Left renal cortex interstitium (tissue), 4 donors: ENCODE data around the gene FGD2. TPM values are rescaled to one million over a fixed set of nuclear protein-coding genes. Genes with fewer than 3 reads are reported as not detected.
A peak's percentile ranks its signal among the peaks of the same experiment; 100 is the strongest.
"Not testable (repeated sequence)": the region's sequence is repeated elsewhere in the genome, so short reads cannot be mapped to it uniquely, and the experiment has no call there.

Experiments
- DNase-seq, 4 donors: peaks; one replicate each; pipeline ENCODE4 v3.0.0-alpha.2; 2013; ENCODE audit warnings: low read depth in 4 of 4, low spot score in 2 of 4, missing footprints in 1 of 4
- polyA plus RNA-seq, 4 donors: library from polyadenylated mRNA; unstranded; fragments of 120-200 nt; gene quantifications; one replicate each; pipeline ENCODE4 v1.2.1, GENCODE V29; 2013; ENCODE audit not compliant: insufficient read length in 4 of 4

FGD2 gene
- polyA plus RNA-seq, 4 donors: 1.7 to 4.4 (median 2.0) TPM

- DNase-seq: no peak
Observed at GRCh38 chr6:37054580-37054979, 49.1 kb downstream of the FGD2 start.

GRCh38 chr6:37056112-37056403, 50.6 kb downstream of the FGD2 start:
- no peak for DNase-seq

GRCh38 chr6:37056439-37057127, 51.1 kb downstream of the FGD2 start:
- DNase-seq: no peak

- no peak for DNase-seq
Observed at GRCh38 chr6:37057128-37057471, 51.6 kb downstream of the FGD2 start.

- DNase-seq: no peak
Observed at GRCh38 chr6:37057678-37058077, 52.2 kb downstream of the FGD2 start.

GRCh38 chr6:37058084-37058586, 52.7 kb downstream of the FGD2 start:
- no peak for DNase-seq

- not testable (repeated sequence) for DNase-seq
Observed at GRCh38 chr6:37058984-37059343, 53.5 kb downstream of the FGD2 start.

- peak in 1 of 4 donors; percentile 51 for DNase-seq
Observed at GRCh38 chr6:37059344-37060194, 54.1 kb downstream of the FGD2 start.

- no peak for DNase-seq
Observed at GRCh38 chr6:37060195-37060559, 54.7 kb downstream of the FGD2 start.

GRCh38 chr6:37061157-37061804, 55.8 kb downstream of the FGD2 start:
- DNase-seq: no peak

- no peak for DNase-seq
Observed at GRCh38 chr6:37062424-37062823, 57.0 kb downstream of the FGD2 start.

GRCh38 chr6:37068356-37069270, 63.2 kb downstream of the FGD2 start:
- DNase-seq: no peak

- DNase-seq: no peak
Observed at GRCh38 chr6:37069639-37070038, 64.2 kb downstream of the FGD2 start.

GRCh38 chr6:37072526-37072925, 67.1 kb downstream of the FGD2 start:
- no peak for DNase-seq

- DNase-seq: no peak
Observed at GRCh38 chr6:37074053-37074827, 68.8 kb downstream of the FGD2 start.

- DNase-seq: no peak
Observed at GRCh38 chr6:37077191-37077904, 71.9 kb downstream of the FGD2 start.

- peak in 1 of 4 donors; percentile 40 for DNase-seq
Observed at GRCh38 chr6:37077905-37078296, 72.4 kb downstream of the FGD2 start.
